BE2C (cell line): Measurements from ENCODE around the gene EIF3B.
A peak's percentile ranks its signal among the peaks of the same experiment; 100 is the strongest.

Experiments
- DNase-seq: peaks from one replicate; pipeline ENCODE4 v3.0.0-alpha.2; 2020
- H3K27me3 ChIP-seq: fragments of 250-450 bp; sonication (Bioruptor Pico); 2 replicates; pipeline ENCODE4 v1.5.1; 2020; ENCODE audit warnings: mild to moderate bottlenecking
- H3K36me3 ChIP-seq: fragments of 250-450 bp; sonication (Bioruptor Pico); 2 replicates; pipeline ENCODE4 v1.5.1; 2020; ENCODE audit warnings: mild to moderate bottlenecking
- H3K4me1 ChIP-seq: fragments of 250-450 bp; sonication (Bioruptor Pico); 2 replicates; pipeline ENCODE4 v1.5.1; 2020
- H3K4me3 ChIP-seq: 2 replicates; pipeline ENCODE4 v1.5.1; 2011; ENCODE audit warnings: low read depth, low read length
- H3K9me3 ChIP-seq: fragments of 250-450 bp; sonication (Bioruptor Pico); 2 replicates; pipeline ENCODE4 v1.5.1; 2020
- CTCF ChIP-seq: IDR thresholded peaks from 2 replicates; pipeline ENCODE4 v1.5.1; 2012; ENCODE audit warnings: mild to moderate bottlenecking, low read depth, low read length

The EIF3B gene

GRCh38 chr7:2354939-2355704 is 495 bp downstream of the EIF3B start:
- H3K4me3 ChIP-seq = peak overlapping the region; percentile 90
- H3K4me1 ChIP-seq = peaks cover 5% of the 10 kb centered on the region
- no peak for DNase-seq
- no peak for TF ChIP-seq CTCF
- peaks cover 47% of the 10 kb centered on the region for H3K36me3 ChIP-seq
- no peaks in the 10 kb centered on the region for H3K9me3 ChIP-seq
- H3K27me3 ChIP-seq = no peaks in the 10 kb centered on the region

- H3K9me3 ChIP-seq = no peaks in the 10 kb centered on the region
- peak overlapping the region; percentile 90 for H3K4me3 ChIP-seq
- no peak for TF ChIP-seq CTCF
- no peaks in the 10 kb centered on the region for H3K27me3 ChIP-seq
- peaks cover 52% of the 10 kb centered on the region for H3K36me3 ChIP-seq
- DNase-seq = no peak
- H3K4me1 ChIP-seq = peaks cover 5% of the 10 kb centered on the region
Measured at GRCh38 chr7:2355705-2356008, 1.0 kb downstream of the EIF3B start.

- no peak for TF ChIP-seq CTCF
- H3K4me1 ChIP-seq = peaks cover 5% of the 10 kb centered on the region
- H3K9me3 ChIP-seq = no peaks in the 10 kb centered on the region
- peak overlapping the region; percentile 90 for H3K4me3 ChIP-seq
- no peak for DNase-seq
- peaks cover 67% of the 10 kb centered on the region for H3K36me3 ChIP-seq
- no peaks in the 10 kb centered on the region for H3K27me3 ChIP-seq
Measured at GRCh38 chr7:2357165-2357564, 2.5 kb downstream of the EIF3B start.

GRCh38 chr7:2357571-2357970 is 2.9 kb downstream of the EIF3B start:
- H3K4me3 ChIP-seq = peak overlapping the region; percentile 90; the same call in 1 of the 2 replicates
- no peak for TF ChIP-seq CTCF
- peaks cover 71% of the 10 kb centered on the region for H3K36me3 ChIP-seq
- H3K27me3 ChIP-seq = no peaks in the 10 kb centered on the region
- no peaks in the 10 kb centered on the region for H3K9me3 ChIP-seq
- peaks cover 5% of the 10 kb centered on the region for H3K4me1 ChIP-seq
- DNase-seq = no peak

- no peaks in the 10 kb centered on the region for H3K27me3 ChIP-seq
- no peak overlapping the region; the same call in 1 of the 2 replicates for H3K4me3 ChIP-seq
- peaks cover 86% of the 10 kb centered on the region for H3K36me3 ChIP-seq
- peaks cover 5% of the 10 kb centered on the region for H3K4me1 ChIP-seq
- TF ChIP-seq CTCF = no peak
- no peak for DNase-seq
- H3K9me3 ChIP-seq = no peaks in the 10 kb centered on the region
Measured at GRCh38 chr7:2358968-2359527, 4.4 kb downstream of the EIF3B start.

GRCh38 chr7:2359610-2360009 is 5.0 kb downstream of the EIF3B start:
- Histone ChIP-seq H3K4me3 (0 out of 2 replicates have a peak overlapping the region, but pooled peaks have one; percentile 7), H3K9me3 (no peaks in the 10 kb centered on the region), H3K4me1 (peaks cover 5% of the 10 kb centered on the region), H3K27me3 (no peaks in the 10 kb centered on the region), H3K36me3 (peaks cover 92% of the 10 kb centered on the region)
- no peak for DNase-seq
- no peak for TF ChIP-seq CTCF
